Gastrocnemius medialis (tissue), 4 donors: Measurements from ENCODE around the gene TRIM14.

ENCODE experiments used
- CTCF ChIP-seq, 5 experiments: fragments of 450-650 bp in 3 of 5; fragments of 200-600 bp in 2 of 5; sonication (generic) in 2 of 5; IDR thresholded peaks in 4 of 5; conservative IDR thresholded peaks in 1 of 5; 1 replicate in 4 of 5; 2 replicates in 1 of 5; pipeline ENCODE4 v1.5.1; 2016 to 2019; ENCODE audit warnings: antibody characterized with exemption in 5 of 5, mild to moderate bottlenecking in 3 of 5, moderate library complexity in 3 of 5
- POLR2A ChIP-seq, 2 donors: fragments of 450-650 bp; IDR thresholded peaks; one replicate each; pipeline ENCODE4 v1.6.1; 2017; ENCODE audit warnings: antibody characterized with exemption in 2 of 2, mild to moderate bottlenecking in 2 of 2, moderate library complexity in 2 of 2

GRCh38 chr9:98121058-98121457, 2.0 kb upstream of the TRIM14 start:
- no peak for TF ChIP-seq POLR2A (IDR thresholded peaks at IDR 0.05)
- no peak for TF ChIP-seq CTCF (IDR thresholded peaks at IDR 0.05 in 4 of 5, conservative IDR thresholded peaks at IDR 0.05 in 1 of 5)
